Measurements from ENCODE around the gene CMIP.

Gene CMIP

DNA sequence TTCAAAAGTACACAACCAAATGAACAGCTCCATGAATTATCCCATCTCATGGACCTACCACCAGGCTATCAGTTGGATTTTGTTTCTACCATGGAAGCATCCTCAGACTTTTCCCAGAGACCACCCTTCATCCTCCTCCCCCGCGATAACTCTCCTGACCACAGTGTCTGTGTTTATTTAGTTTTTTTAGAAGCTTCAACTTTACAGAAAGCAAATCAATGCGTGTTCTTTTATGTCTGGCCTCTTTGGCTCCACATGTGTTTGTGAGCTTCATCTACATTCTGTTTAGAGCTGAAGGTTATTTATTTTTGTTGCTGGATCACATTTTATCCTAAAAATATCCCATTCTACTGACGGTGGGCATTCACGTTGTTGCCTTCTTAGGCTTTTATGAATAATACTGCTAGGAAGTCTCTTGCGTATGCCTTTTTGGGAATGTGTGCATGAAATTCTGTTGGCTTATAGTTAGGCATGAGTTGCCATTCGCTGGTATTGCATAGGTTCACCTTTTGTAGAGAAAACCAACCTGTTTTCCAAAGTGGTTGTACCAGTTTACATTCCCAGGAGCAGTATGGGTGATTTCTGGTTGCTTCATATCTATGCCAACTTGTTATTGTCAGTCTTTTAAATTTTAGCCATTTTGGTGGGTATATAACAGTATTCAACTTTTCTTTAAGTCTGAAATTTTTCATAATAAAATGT is 83.0 kb downstream of the CMIP start:
- DNase-seq (ENCODE audit: low read depth): no peak
- TF ChIP-seq, protein P1, sequence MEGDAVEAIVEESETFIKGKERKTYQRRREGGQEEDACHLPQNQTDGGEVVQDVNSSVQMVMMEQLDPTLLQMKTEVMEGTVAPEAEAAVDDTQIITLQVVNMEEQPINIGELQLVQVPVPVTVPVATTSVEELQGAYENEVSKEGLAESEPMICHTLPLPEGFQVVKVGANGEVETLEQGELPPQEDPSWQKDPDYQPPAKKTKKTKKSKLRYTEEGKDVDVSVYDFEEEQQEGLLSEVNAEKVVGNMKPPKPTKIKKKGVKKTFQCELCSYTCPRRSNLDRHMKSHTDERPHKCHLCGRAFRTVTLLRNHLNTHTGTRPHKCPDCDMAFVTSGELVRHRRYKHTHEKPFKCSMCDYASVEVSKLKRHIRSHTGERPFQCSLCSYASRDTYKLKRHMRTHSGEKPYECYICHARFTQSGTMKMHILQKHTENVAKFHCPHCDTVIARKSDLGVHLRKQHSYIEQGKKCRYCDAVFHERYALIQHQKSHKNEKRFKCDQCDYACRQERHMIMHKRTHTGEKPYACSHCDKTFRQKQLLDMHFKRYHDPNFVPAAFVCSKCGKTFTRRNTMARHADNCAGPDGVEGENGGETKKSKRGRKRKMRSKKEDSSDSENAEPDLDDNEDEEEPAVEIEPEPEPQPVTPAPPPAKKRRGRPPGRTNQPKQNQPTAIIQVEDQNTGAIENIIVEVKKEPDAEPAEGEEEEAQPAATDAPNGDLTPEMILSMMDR (IDR thresholded peaks at IDR 0.05; ENCODE audit: low read length, missing control alignments): no peak
- H3K4me3 ChIP-seq (replicated peaks; ENCODE audit: low read depth, low read length): no peak overlapping the region

DNA sequence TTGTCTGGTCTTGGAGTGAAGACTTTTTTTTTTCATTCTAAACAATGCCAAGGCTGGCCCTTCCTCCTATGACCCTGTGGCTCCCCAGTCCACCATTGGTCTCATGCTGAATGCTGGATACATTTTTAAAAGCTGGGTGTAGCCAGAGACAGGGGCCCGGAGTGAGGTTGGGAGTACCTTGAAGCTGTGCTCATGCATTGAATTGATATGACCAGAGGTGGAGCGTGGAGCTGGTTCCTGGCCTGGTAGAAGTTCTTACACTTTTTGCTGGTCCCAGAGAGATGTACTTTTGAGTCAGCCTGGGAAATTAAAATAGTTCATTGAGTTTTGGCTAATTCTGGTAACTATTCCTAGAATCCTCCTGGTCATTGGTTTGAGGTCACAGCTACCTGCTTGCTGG is 83.6 kb downstream of the CMIP start:
- H3K4me3 ChIP-seq (replicated peaks; ENCODE audit: low read depth, low read length): no peak overlapping the region
- no peak for DNase-seq (ENCODE audit: low read depth)
- TF ChIP-seq, protein P1 (IDR thresholded peaks at IDR 0.05; ENCODE audit: low read length, missing control alignments): no peak

DNA sequence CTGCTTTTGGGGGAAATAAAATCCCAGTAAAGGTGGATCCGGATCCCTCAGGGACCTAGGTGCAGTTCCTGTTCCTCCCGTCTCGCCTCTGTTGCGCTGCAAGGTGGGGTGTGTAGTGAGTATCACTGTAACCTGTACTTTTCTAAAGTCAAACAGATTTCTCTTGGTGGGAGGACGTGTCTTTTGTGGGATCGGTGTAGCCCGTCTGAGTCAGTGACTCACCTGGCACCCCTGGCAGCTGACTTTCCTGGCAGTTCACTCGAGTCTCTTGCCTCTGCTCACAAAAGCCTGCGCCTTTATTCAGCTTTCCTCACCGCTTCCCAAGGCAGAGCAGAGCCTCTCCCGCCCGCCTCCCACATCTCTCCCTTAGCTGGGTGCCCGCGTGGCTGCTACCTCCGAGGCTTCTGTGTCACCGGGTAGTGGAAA is 85.7 kb downstream of the CMIP start:
- TF ChIP-seq, protein P1 (IDR thresholded peaks at IDR 0.05; ENCODE audit: low read length, missing control alignments): no peak
- no peak overlapping the region for H3K4me3 ChIP-seq (replicated peaks; ENCODE audit: low read depth, low read length)
- no peak for DNase-seq (ENCODE audit: low read depth)

DNA sequence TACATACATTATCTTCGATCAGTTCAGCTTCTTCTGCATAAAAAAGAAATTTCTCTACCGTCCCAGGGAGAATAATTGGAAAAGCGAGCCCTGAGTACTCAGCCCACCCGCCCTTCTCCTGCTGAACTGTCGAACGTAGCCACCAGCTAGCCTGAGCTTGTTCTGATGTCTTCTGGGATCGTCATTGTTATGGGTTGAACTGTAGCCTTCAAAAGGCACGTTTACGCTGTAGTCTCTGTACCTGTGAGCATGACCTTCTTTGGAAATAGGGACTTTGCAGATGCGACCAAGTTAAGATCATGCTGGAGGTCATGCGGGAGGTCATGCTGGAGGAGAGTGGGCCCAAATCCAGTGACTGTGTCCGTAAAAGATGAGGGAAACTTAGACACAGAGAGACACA is 86.2 kb downstream of the CMIP start:
- TF ChIP-seq, protein P1 (IDR thresholded peaks at IDR 0.05; ENCODE audit: low read length, missing control alignments): no peak
- H3K4me3 ChIP-seq (replicated peaks; ENCODE audit: low read depth, low read length): no peak overlapping the region
- DNase-seq (ENCODE audit: low read depth): no peak

DNA sequence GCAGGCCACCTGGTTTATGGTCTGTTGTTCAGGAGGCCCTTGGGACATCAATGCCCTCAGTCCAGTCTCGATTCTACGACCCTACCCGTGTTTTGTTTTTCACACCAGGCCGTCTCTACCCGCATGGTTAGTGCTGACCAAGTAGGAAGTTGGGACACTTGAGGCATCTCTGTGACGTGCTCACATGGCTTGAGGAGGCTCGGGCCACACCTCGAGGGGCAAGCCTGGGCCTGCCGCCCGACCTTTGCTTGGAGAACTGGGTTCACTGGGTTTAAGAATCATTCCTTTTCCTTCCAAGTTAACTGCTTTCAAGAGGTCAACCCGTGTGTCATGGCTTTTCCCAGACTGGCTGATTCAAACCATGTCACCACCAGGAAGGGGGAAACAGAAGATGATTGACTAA is 86.8 kb downstream of the CMIP start:
- TF ChIP-seq, protein P1 (IDR thresholded peaks at IDR 0.05; ENCODE audit: low read length, missing control alignments): no peak
- DNase-seq (ENCODE audit: low read depth): no peak

DNA sequence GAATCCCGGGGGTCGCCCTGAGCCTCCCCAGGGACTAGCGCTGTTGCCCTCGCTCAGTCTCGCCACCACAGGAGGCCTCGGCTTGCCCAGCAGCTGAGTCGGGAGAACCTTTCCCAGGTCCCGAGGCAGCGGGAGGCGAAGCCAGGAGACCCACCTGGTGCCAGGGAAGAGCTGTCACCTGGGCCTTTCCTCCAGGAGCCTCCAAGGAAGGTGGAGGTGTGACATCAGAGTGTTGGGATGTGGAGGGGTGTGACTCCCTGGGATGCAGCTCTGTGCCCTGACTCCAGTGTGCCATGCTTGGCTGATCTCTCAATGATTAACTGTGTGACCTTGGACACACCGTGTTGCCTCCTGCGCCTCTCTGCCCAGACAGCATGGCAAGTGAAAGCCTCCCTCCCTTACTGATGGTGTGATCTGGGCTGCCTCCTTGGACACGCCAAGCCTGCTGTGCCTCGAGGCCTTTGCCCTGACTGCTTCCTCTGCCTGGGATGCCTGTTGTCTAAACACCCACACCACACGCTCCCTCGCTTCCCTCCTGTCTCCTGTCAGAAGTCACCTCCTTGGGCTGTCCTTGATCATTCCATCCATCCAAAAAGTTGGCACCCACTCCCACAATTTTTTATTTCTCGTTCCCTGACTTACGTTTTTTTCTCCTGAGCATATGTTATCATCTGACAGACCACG is 88.0 kb downstream of the CMIP start:
- TF ChIP-seq, protein P1 (IDR thresholded peaks at IDR 0.05; ENCODE audit: low read length, missing control alignments): no peak
- H3K4me3 ChIP-seq (replicated peaks; ENCODE audit: low read depth, low read length): no peak overlapping the region
- no peak for DNase-seq (ENCODE audit: low read depth)

More for the DNA sequence above, 86.8 kb downstream of the CMIP start:
- H3K4me3 ChIP-seq (replicated peaks; ENCODE audit: low read depth, low read length): no peak overlapping the region

DNA sequence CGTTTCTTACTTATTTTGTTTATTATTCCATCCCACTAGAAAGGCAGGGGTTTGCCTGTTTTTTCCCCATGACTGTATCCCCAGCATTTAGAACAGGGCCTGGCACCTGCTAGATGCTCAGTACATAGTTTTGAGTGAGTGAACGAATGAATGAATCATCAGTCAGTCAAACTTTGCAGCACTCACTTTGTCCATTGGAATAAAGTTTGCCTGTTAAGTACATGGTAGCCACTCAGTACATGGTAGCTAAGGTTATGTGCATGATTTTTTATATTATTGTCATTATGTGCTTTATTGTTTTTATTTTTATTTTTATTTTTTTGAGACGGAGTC is 88.5 kb downstream of the CMIP start:
- no peak for DNase-seq (ENCODE audit: low read depth)
- TF ChIP-seq, protein P1 (IDR thresholded peaks at IDR 0.05; ENCODE audit: low read length, missing control alignments): no peak
- no peak overlapping the region for H3K4me3 ChIP-seq (replicated peaks; ENCODE audit: low read depth, low read length)
